Cardiac fibroblast (primary cell): Measurements from ENCODE around the gene FHOD3.

Experiments
- DNase-seq, 2 donors: peaks; one replicate each; pipeline versions ENCODE4 v3.0.0 to v3.0.0-alpha.2; 2010; ENCODE audit warnings: low read depth in 2 of 2
- H3K4me3 ChIP-seq, 2 donors: replicated peaks in 1 of 2; 1 replicate in 1 of 2; 2 replicates in 1 of 2; pipeline ENCODE4 v1.5.1; 2011; ENCODE audit warnings: low read depth in 2 of 2, low read length in 2 of 2, mild to moderate bottlenecking in 2 of 2, moderate library complexity in 1 of 2
- TF ChIP-seq, protein P1 (sequence below): IDR thresholded peaks from one replicate; pipeline ENCODE4 v1.5.1; 2011; ENCODE audit warnings: low read depth, mild to moderate bottlenecking, low read length, inconsistent platforms

The FHOD3 gene

DNA sequence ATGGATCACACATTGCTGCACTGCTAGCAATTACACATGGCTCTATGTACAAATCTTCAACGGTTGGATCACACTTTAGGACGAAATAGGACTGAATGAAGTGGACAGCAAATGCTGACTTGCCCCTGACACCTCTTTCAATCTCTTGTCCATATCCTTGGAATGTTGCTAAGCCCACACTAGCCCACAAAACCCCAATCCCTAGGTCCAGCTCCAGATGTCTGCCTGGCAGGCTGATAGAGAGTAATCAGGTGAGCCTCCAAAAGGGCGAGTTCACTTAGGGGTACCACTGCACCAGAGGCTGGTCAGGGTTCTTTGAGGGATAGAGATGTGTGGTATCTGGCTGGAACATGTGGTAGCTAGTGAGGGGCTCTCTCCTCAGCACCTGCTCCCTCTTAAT, 18.5 kb upstream of the FHOD3 start:
- H3K4me3 ChIP-seq, result no peak overlapping the region
- no peak for DNase-seq
- TF ChIP-seq, protein P1, sequence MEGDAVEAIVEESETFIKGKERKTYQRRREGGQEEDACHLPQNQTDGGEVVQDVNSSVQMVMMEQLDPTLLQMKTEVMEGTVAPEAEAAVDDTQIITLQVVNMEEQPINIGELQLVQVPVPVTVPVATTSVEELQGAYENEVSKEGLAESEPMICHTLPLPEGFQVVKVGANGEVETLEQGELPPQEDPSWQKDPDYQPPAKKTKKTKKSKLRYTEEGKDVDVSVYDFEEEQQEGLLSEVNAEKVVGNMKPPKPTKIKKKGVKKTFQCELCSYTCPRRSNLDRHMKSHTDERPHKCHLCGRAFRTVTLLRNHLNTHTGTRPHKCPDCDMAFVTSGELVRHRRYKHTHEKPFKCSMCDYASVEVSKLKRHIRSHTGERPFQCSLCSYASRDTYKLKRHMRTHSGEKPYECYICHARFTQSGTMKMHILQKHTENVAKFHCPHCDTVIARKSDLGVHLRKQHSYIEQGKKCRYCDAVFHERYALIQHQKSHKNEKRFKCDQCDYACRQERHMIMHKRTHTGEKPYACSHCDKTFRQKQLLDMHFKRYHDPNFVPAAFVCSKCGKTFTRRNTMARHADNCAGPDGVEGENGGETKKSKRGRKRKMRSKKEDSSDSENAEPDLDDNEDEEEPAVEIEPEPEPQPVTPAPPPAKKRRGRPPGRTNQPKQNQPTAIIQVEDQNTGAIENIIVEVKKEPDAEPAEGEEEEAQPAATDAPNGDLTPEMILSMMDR, result no peak

GRCh38 chr18:36281936-36282335, 15.6 kb upstream of the FHOD3 start:
- peak in 1 of 2 donors; percentile 16 for DNase-seq
- no peak overlapping the region for H3K4me3 ChIP-seq
- TF ChIP-seq, protein P1, result no peak

DNA sequence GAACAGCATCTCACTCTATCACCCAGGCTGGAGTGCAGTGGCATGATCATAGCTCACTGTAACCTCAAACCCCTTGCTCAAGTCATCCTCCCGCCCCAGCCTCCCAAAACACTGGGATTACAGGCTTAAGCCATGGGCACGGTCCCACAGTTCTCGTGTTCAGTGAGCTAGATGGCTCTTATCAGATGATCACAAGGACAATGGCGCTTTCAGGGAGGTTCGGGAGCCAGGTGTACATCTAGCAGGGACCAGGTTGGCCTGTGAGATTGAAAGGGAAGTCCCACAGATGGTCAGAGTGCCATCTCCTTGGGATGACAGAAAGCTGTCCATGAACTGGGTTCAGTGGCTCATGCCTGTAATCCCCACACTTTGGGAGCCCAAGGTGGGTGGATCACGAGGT, 14.1 kb upstream of the FHOD3 start:
- TF ChIP-seq, protein P1, result no peak
- no peak for DNase-seq

DNA sequence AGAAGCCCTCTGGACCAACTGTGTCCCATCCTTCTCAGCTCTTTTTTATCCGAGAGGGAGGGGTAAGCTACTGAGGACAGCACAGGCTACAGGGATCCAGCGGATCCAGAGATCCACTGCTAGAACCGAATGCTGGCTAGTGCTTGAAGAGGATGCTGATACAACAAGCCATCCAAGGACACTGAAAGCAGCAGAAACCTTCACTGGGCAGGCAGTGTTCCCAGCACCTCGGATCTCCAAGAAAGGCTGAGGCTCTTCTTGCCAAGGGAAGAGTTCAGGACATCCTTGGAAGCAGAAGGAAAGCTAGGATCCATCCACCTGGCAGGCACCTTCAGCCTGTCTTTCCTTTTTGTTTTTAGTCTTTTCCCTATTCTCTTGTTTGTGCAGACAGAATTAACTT, 13.2 kb upstream of the FHOD3 start:
- H3K4me3 ChIP-seq, result no peak overlapping the region
- TF ChIP-seq, protein P1, result no peak
- DNase-seq, result no peak

More for the DNA sequence above, 14.1 kb upstream of the FHOD3 start:
- H3K4me3 ChIP-seq, result no peak overlapping the region

DNA sequence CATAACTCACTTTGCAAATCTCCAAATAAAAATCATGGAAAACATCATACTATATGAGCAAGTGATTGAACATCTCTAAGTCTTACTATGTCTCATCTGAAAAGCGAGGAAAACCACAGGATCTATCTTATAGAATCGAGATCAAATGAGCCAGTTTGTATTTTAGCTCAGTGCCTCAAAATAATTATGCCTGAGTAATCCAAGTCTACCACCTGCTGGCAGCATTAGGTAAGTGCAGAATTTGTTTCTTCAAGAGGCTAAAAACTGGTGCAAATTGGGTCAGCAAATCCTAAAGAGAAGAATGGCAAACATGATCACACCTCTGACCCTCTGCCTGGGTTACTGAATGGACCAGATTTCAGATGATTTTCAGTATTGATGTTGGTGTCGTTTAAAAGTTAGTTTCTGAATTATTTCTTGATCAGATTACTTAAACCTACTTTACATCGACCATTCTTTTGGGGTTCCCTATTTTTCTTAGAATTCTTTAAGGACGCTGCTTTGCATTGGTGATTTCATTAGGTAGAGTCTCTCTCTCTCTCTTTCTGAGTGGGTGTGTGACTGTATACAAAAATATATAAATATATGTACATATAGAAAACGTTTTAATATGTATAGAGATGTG, 12.7 kb upstream of the FHOD3 start:
- no peak overlapping the region for H3K4me3 ChIP-seq
- TF ChIP-seq, protein P1, result peak; percentile 78
- DNase-seq, result peak; percentile 82 to 84

GRCh38 chr18:36287653-36288052, 9.9 kb upstream of the FHOD3 start:
- no peak overlapping the region for H3K4me3 ChIP-seq
- DNase-seq, result no peak
- TF ChIP-seq, protein P1, result no peak

DNA sequence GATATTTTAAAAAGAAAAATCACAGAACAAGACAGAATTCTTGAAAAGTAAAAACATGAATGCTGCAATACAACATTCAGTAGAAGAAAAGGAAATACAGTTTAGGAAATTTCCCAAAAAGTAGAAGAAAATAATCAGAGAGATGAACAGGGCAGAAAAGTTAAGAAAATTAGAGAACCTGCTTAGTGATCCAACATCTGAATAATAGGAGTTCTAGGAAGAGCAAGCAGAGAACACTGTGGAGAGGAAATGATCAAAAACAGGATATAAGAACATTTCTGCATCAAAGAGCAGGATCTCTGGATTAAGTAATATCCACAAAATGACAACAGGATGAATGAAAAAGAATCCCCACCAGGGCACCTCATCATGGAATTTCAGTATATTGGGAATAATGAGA, 8.8 kb upstream of the FHOD3 start:
- H3K4me3 ChIP-seq, result no peak overlapping the region
- TF ChIP-seq, protein P1, result no peak
- no peak for DNase-seq
